HCT116 (cell line): Measurements from ENCODE around the gene KATNBL1. TPM values are rescaled to one million over a fixed set of nuclear protein-coding genes. Genes with fewer than 3 reads are reported as not detected.

ENCODE experiments used
- ATAC-seq: fragments of 200-7000 bp; cut with Tn5 transposase; 2 replicates; pipeline ENCODE4 v1.9.1; 2020; ENCODE audit warnings: mild to moderate bottlenecking, moderate library complexity
- BruUV-seq: library from RNA; stranded (reverse); fragments of 400-500 nt; replicated peaks from 2 replicates; lab custom pipeline; 2021; lab: Mats Ljungman, UMichigan
- CTCF ChIA-PET: fragments of 300-600 bp; sonication (Branson Sonifier 250); formaldehyde crosslinking; loops from one replicate; lab custom pipeline; 2021; ENCODE audit warnings: antibody characterized with exemption; lab: Charles Lee
- POLR2A ChIA-PET: fragments of 300-600, 350-600 bp; sonication (Branson Sonifier 250); formaldehyde crosslinking; loops from one replicate; lab custom pipeline; 2021; ENCODE audit warnings: antibody characterized with exemption; lab: Charles Lee
- RAD21 ChIA-PET, 2 experiments: fragments of 300-600 bp; sonication (Branson Sonifier 250); formaldehyde crosslinking; loops; one replicate each; lab custom pipeline; 2023; ENCODE audit warnings: low total read pairs in 2 of 2; ENCODE audit not compliant: uncharacterized antibody in 2 of 2, unreplicated experiment in 2 of 2, low non-redundant PET in 1 of 2; lab: Charles Lee
- DNase-seq: peaks from one replicate; pipeline ENCODE4 v3.0.0-alpha.2; 2010; ENCODE audit warnings: low read depth, low spot score
- H2AFZ ChIP-seq: fragments of 200-600 bp; shearing (Covaris generic), sonication (generic); 2 replicates; pipeline ENCODE4 v1.6.1; 2017; ENCODE audit warnings: low read depth, mixed run types, mixed read lengths, antibody characterized with exemption, low read length; ENCODE audit not compliant: poor library complexity, severe bottlenecking
- H3K27ac ChIP-seq: 2 replicates; pipeline ENCODE4 v1.5.1; 2012; ENCODE audit warnings: low read depth, low read length
- H3K27me3 ChIP-seq: fragments of 200-600 bp; sonication (generic); 2 replicates; pipeline ENCODE4 v1.6.1; 2016; ENCODE audit warnings: mixed run types, low read length, mixed read lengths; ENCODE audit not compliant: insufficient read depth
- H3K36me3 ChIP-seq, 2 experiments: fragments of 200-500 bp in 1 of 2; fragments of 200-600 bp in 1 of 2; sonication (Bioruptor generic) in 1 of 2; sonication (generic) in 1 of 2; 2 replicates each; pipeline versions ENCODE4 v1.5.1 to v1.6.1; 2014 to 2016; ENCODE audit warnings: low read length in 2 of 2, inconsistent platforms in 1 of 2, mixed read lengths in 1 of 2, mixed run types in 1 of 2; ENCODE audit not compliant: insufficient read depth in 2 of 2, control insufficient read depth in 1 of 2
- H3K4me1 ChIP-seq, 2 experiments: fragments of 200-600 bp in 1 of 2; sonication (generic) in 1 of 2; 2 replicates each; pipeline versions ENCODE4 v1.5.1 to v1.6.1; 2012 to 2017; ENCODE audit warnings: low read length in 2 of 2, inconsistent platforms in 1 of 2, mild to moderate bottlenecking in 1 of 2, mixed read lengths in 1 of 2, mixed run types in 1 of 2, moderate library complexity in 1 of 2; ENCODE audit not compliant: insufficient read depth in 2 of 2, control insufficient read depth in 1 of 2
- H3K4me2 ChIP-seq: fragments of 200-600 bp; sonication (generic); 2 replicates; pipeline ENCODE4 v1.6.1; 2017; ENCODE audit warnings: mixed run types, low read length, mixed read lengths
- H3K4me3 ChIP-seq, 2 experiments: fragments of 200-600 bp in 1 of 2; sonication (generic) in 1 of 2; replicated peaks in 1 of 2; 2 replicates each; pipeline ENCODE4 v1.5.1; 2011 to 2016; ENCODE audit warnings: low read length in 2 of 2, control low read depth in 1 of 2, low read depth in 1 of 2, mild to moderate bottlenecking in 1 of 2, mixed read lengths in 1 of 2, mixed run types in 1 of 2
- H3K79me2 ChIP-seq: fragments of 200-600 bp; sonication (generic); 2 replicates; pipeline ENCODE4 v1.6.1; 2017; ENCODE audit warnings: mild to moderate bottlenecking, mixed run types, low read length, moderate library complexity, mixed read lengths; ENCODE audit not compliant: insufficient read depth
- H3K9ac ChIP-seq: fragments of 200-600 bp; sonication (generic); 2 replicates; pipeline ENCODE4 v1.6.1; 2016; ENCODE audit warnings: low read length, mixed read lengths
- H3K9me2 ChIP-seq: fragments of 200-600 bp; sonication (generic), shearing (Covaris generic); 2 replicates; pipeline ENCODE4 v1.6.1; 2017; ENCODE audit warnings: mixed run types, mild to moderate bottlenecking, moderate library complexity; ENCODE audit not compliant: insufficient read depth
- H3K9me3 ChIP-seq, 2 experiments: fragments of 200-500 bp in 1 of 2; fragments of 200-600 bp in 1 of 2; sonication (Bioruptor generic) in 1 of 2; sonication (generic) in 1 of 2; 2 replicates each; pipeline ENCODE4 v1.6.1; 2014 to 2017; ENCODE audit warnings: low read length in 2 of 2, mixed read lengths in 2 of 2, inconsistent platforms in 1 of 2, low read depth in 1 of 2, mild to moderate bottlenecking in 1 of 2, mixed run types in 1 of 2, moderate library complexity in 1 of 2; ENCODE audit not compliant: control insufficient read depth in 1 of 2, insufficient read depth in 1 of 2
- H4K20me1 ChIP-seq: fragments of 200-600 bp; sonication (generic), shearing (Covaris generic); 2 replicates; pipeline ENCODE4 v1.6.1; 2017; ENCODE audit warnings: mixed run types, mild to moderate bottlenecking, moderate library complexity; ENCODE audit not compliant: insufficient read depth
- CBX3 ChIP-seq: IDR thresholded peaks from 2 replicates; pipeline ENCODE4 v1.6.1; 2012; ENCODE audit warnings: low read depth
- EGR1 ChIP-seq: IDR thresholded peaks from 2 replicates; pipeline ENCODE4 v1.6.1; 2012; ENCODE audit warnings: low read depth
- ELF1 ChIP-seq: IDR thresholded peaks from 2 replicates; pipeline ENCODE4 v1.6.1; 2012; ENCODE audit warnings: low read depth, borderline replicate concordance
- EZH2phosphoT487 ChIP-seq: fragments of 200-600 bp; IDR thresholded peaks from 2 replicates; pipeline ENCODE4 v1.6.1; 2018; ENCODE audit warnings: antibody characterized with exemption, borderline replicate concordance
- FOSL1 ChIP-seq: IDR thresholded peaks from 2 replicates; pipeline ENCODE4 v1.6.1; 2012; ENCODE audit warnings: low read depth
- JUND ChIP-seq: IDR thresholded peaks from 2 replicates; pipeline ENCODE4 v1.6.1; 2012
- POLR2A ChIP-seq: IDR thresholded peaks from 2 replicates; pipeline ENCODE4 v1.7.0; 2011; ENCODE audit warnings: borderline replicate concordance; ENCODE audit not compliant: insufficient read depth, insufficient read length; ENCODE audit errors: extremely low read depth
- RAD21 ChIP-seq: IDR thresholded peaks from 2 replicates; pipeline ENCODE4 v1.6.1; 2012; ENCODE audit warnings: low read depth, mild to moderate bottlenecking
- REST ChIP-seq: IDR thresholded peaks from 2 replicates; pipeline ENCODE4 v1.6.1; 2012; ENCODE audit warnings: low read depth
- SIN3A ChIP-seq: IDR thresholded peaks from 2 replicates; pipeline ENCODE4 v1.6.1; 2012; ENCODE audit warnings: low read depth
- SP1 ChIP-seq: IDR thresholded peaks from 2 replicates; pipeline ENCODE4 v1.6.1; 2012; ENCODE audit warnings: low read depth
- TCF7L2 ChIP-seq: IDR thresholded peaks from 2 replicates; pipeline ENCODE4 v1.7.0; 2011; ENCODE audit warnings: borderline replicate concordance, inconsistent platforms; ENCODE audit not compliant: insufficient read depth, insufficient read length; ENCODE audit errors: extremely low read depth
- ZFX ChIP-seq: fragments of 450-650 bp; IDR thresholded peaks from 2 replicates; pipeline ENCODE4 v1.6.1; 2017
- intact Hi-C: fragments of 100-400 bp; cut with micrococcal nuclease; formaldehyde crosslinking; loops from 2 replicates; pipeline ENCODE4 v1.10.0; 2022
- total RNA-seq: library from RNA; stranded (reverse); gene quantifications from one replicate; pipeline ENCODE4 v1.2.1, GENCODE V29; 2021; ENCODE audit not compliant: unreplicated experiment
- TF ChIP-seq, protein P1 (sequence below): IDR thresholded peaks from 2 replicates; pipeline ENCODE4 v1.6.1; 2012
- TF ChIP-seq, protein P2 (sequence below), 3 experiments: fragments of 200-600 bp in 1 of 3; sonication (generic) in 1 of 3; IDR thresholded peaks in 2 of 3; conservative IDR thresholded peaks in 1 of 3; 2 replicates each; pipeline ENCODE4 v1.5.1; 2012 to 2017; ENCODE audit warnings: low read depth in 2 of 3, low read length in 2 of 3, antibody characterized with exemption in 1 of 3, borderline replicate concordance in 1 of 3, control low read depth in 1 of 3, mild to moderate bottlenecking in 1 of 3, mixed read lengths in 1 of 3, mixed run types in 1 of 3, moderate library complexity in 1 of 3; ENCODE audit not compliant: insufficient read depth in 1 of 3

Gene KATNBL1
- total RNA-seq, 1 experiment from 2014 or later = 40.5 TPM

GRCh38 chr15:34147371-34148140, 62.3 kb downstream of the KATNBL1 start (continued):
- TF ChIP-seq REST (no peak), ELF1 (no peak), JUND (no peak), SP1 (no peak), ZFX (no peak)
- TF ChIP-seq, all 23 proteins: peak for 0

GRCh38 chr15:34133511-34133910, 76.4 kb downstream of the KATNBL1 start:
- no peaks in the 10 kb centered on the region for H3K9me3 ChIP-seq
- H3K9ac ChIP-seq = no peak overlapping the region
- no peak overlapping the region for H3K4me3 ChIP-seq
- H3K4me2 ChIP-seq = no peak overlapping the region
- H3K4me1 ChIP-seq = no peaks in the 10 kb centered on the region
- no peaks in the 10 kb centered on the region for H4K20me1 ChIP-seq
- H2AFZ ChIP-seq = no peak overlapping the region
- CTCF ChIA-PET = no interaction called here
- no peak for ATAC-seq
- H3K79me2 ChIP-seq = no peaks in the 10 kb centered on the region
- H3K36me3 ChIP-seq = no peaks in the 10 kb centered on the region
- BruUV-seq = no TSS peak
- no peak for DNase-seq
- POLR2A ChIA-PET = interaction anchor here (1.2 kb wide), 1 partner anchor 9 kb away, joined by 3 read pairs; no protein-coding TSS in a partner anchor
- H3K27me3 ChIP-seq = no peaks in the 10 kb centered on the region
- RAD21 ChIA-PET = no interaction called here
- H3K9me2 ChIP-seq = no peaks in the 10 kb centered on the region
- intact Hi-C loops = no loop called here
- no peak overlapping the region for H3K27ac ChIP-seq
- no peak for TF ChIP-seq SIN3A
- TF ChIP-seq CBX3 = no peak
- TF ChIP-seq, protein P1, sequence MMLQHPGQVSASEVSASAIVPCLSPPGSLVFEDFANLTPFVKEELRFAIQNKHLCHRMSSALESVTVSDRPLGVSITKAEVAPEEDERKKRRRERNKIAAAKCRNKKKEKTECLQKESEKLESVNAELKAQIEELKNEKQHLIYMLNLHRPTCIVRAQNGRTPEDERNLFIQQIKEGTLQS = no peak
- TF ChIP-seq FOSL1 = no peak
- TF ChIP-seq EGR1 = no peak
- no peak for TF ChIP-seq TCF7L2
- no peak for TF ChIP-seq RAD21
- TF ChIP-seq SP1 = no peak
- no peak for TF ChIP-seq ZFX
- TF ChIP-seq ELF1 = no peak
- TF ChIP-seq, protein P2, sequence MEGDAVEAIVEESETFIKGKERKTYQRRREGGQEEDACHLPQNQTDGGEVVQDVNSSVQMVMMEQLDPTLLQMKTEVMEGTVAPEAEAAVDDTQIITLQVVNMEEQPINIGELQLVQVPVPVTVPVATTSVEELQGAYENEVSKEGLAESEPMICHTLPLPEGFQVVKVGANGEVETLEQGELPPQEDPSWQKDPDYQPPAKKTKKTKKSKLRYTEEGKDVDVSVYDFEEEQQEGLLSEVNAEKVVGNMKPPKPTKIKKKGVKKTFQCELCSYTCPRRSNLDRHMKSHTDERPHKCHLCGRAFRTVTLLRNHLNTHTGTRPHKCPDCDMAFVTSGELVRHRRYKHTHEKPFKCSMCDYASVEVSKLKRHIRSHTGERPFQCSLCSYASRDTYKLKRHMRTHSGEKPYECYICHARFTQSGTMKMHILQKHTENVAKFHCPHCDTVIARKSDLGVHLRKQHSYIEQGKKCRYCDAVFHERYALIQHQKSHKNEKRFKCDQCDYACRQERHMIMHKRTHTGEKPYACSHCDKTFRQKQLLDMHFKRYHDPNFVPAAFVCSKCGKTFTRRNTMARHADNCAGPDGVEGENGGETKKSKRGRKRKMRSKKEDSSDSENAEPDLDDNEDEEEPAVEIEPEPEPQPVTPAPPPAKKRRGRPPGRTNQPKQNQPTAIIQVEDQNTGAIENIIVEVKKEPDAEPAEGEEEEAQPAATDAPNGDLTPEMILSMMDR (IDR thresholded peaks at IDR 0.05 in 2 of 3, conservative IDR thresholded peaks at IDR 0.05 in 1 of 3; ENCODE audit: borderline replicate concordance in 1 of 3, insufficient read depth in 1 of 3, low read depth in 2 of 3, low read length in 2 of 3) = no peak
- TF ChIP-seq REST = no peak
- TF ChIP-seq EZH2phosphoT487 = no peak
- no peak for TF ChIP-seq POLR2A
